ENCODE measurements around the gene POC1A. TPM values are rescaled to one million over a fixed set of nuclear protein-coding genes. Genes with fewer than 3 reads are reported as not detected.

Gene POC1A
- total and polyA plus RNA-seq, 9 of the 15 experiments (the other 6 are each of a cell fraction or from before 2014, with no cell fraction given): 7.2 to 17.5 (median 12.1) TPM

DNA sequence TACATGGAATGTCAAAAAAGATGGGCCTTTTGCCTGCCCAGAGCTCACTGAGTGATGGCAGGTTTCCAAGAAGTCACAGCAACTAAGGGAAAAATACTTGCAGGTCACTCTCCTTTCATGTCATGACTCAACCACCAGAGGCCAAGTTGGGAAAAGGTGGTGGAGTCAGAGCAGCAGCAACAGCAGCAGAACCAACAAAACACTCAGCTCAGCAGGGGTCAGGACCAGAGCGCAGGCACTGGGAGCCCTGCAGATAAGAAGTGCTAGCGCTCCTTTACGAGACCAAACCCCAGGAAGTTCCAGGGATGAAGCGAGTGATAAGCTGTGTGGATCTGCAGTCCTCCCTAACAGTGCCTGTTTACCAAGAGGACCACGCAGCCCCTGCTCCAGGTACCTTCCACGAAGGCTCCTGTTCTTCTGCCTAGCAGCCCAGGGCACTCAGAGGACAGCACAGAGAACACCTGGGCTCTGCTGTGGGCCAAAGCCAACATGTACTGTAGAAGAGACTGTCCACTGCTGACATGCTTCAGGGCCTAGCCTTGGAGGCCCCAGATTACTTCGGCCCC lies 26.0 kb downstream of the POC1A start (continued):
- TF ChIP-seq RREB1 (CRISPR knock-in tag; IDR thresholded peaks at IDR 0.05) (0 out of 2 replicates have a peak, but pooled peaks have one; percentile 53), ZC3H8 (IDR thresholded peaks at IDR 0.05) (no peak), HNRNPH1 (optimal IDR thresholded peaks at IDR 0.05; ENCODE audit: low read depth, low read length) (no peak), ETV6 (IDR thresholded peaks at IDR 0.05; ENCODE audit: borderline replicate concordance in 1 of 2, low read depth in 2 of 2, low read length in 1 of 2) (no peak), ETV6 (CRISPR knock-in tag; IDR thresholded peaks at IDR 0.05; ENCODE audit: borderline replicate concordance) (no peak), DMBX1 (CRISPR knock-in tag; IDR thresholded peaks at IDR 0.05; ENCODE audit: borderline replicate concordance) (no peak), ZNF146 (CRISPR knock-in tag; IDR thresholded peaks at IDR 0.05; ENCODE audit: unreplicated experiment) (no peak), PRPF4 (IDR thresholded peaks at IDR 0.05; ENCODE audit: insufficient read depth, low read depth, low read length, poor library complexity, severe bottlenecking) (no peak), U2AF1 (optimal IDR thresholded peaks at IDR 0.05; ENCODE audit: low read depth, low read length) (no peak), FOXK2 (conservative IDR thresholded peaks at IDR 0.05 in 1 of 2, IDR thresholded peaks at IDR 0.05 in 1 of 2; ENCODE audit: low read depth in 2 of 2) (peak; percentile 59 to 63; a peak in 2 of 4 replicates), ZNF766 (CRISPR knock-in tag; conservative IDR thresholded peaks at IDR 0.05) (no peak), ADNP (tag; IDR thresholded peaks at IDR 0.05) (no peak), HCFC1 (IDR thresholded peaks at IDR 0.05; ENCODE audit: low read depth, low read length) (no peak), SRSF9 (IDR thresholded peaks at IDR 0.05; ENCODE audit: borderline replicate concordance, low read depth, low read length) (no peak), MYBL2 (IDR thresholded peaks at IDR 0.05; ENCODE audit: low read depth) (no peak), MYBL2 (CRISPR knock-in tag; IDR thresholded peaks at IDR 0.05; ENCODE audit: borderline replicate concordance) (no peak), MYNN (IDR thresholded peaks at IDR 0.05) (no peak), MYNN (CRISPR knock-in tag; IDR thresholded peaks at IDR 0.05) (no peak), NFE2L1 (tag; IDR thresholded peaks at IDR 0.05; ENCODE audit: borderline replicate concordance, low read depth) (no peak), SIRT6 (IDR thresholded peaks at IDR 0.05; ENCODE audit: low read depth, low read length) (no peak), FUS (optimal IDR thresholded peaks at IDR 0.05; ENCODE audit: low read depth, low read length) (no peak)
- TF ChIP-seq, protein P1, sequence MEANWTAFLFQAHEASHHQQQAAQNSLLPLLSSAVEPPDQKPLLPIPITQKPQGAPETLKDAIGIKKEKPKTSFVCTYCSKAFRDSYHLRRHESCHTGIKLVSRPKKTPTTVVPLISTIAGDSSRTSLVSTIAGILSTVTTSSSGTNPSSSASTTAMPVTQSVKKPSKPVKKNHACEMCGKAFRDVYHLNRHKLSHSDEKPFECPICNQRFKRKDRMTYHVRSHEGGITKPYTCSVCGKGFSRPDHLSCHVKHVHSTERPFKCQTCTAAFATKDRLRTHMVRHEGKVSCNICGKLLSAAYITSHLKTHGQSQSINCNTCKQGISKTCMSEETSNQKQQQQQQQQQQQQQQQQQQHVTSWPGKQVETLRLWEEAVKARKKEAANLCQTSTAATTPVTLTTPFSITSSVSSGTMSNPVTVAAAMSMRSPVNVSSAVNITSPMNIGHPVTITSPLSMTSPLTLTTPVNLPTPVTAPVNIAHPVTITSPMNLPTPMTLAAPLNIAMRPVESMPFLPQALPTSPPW (CRISPR knock-in tag; IDR thresholded peaks at IDR 0.05): peak; percentile 23; the same call in 1 of the 2 replicates

All from K562 (cell line).